22Rv1 (cell line): ENCODE data around the gene MMP24.

ENCODE experiments used
- ZFX ChIP-seq: fragments of 450-650 bp; IDR thresholded peaks from 2 replicates; pipeline ENCODE4 v1.6.1; 2017; ENCODE audit warnings: antibody characterized with exemption, borderline replicate concordance
- TF ChIP-seq, protein P1 (sequence below): fragments of 450-650 bp; IDR thresholded peaks from 2 replicates; pipeline ENCODE4 v1.5.1; 2017; ENCODE audit warnings: mild to moderate bottlenecking

- TF ChIP-seq, protein P1, sequence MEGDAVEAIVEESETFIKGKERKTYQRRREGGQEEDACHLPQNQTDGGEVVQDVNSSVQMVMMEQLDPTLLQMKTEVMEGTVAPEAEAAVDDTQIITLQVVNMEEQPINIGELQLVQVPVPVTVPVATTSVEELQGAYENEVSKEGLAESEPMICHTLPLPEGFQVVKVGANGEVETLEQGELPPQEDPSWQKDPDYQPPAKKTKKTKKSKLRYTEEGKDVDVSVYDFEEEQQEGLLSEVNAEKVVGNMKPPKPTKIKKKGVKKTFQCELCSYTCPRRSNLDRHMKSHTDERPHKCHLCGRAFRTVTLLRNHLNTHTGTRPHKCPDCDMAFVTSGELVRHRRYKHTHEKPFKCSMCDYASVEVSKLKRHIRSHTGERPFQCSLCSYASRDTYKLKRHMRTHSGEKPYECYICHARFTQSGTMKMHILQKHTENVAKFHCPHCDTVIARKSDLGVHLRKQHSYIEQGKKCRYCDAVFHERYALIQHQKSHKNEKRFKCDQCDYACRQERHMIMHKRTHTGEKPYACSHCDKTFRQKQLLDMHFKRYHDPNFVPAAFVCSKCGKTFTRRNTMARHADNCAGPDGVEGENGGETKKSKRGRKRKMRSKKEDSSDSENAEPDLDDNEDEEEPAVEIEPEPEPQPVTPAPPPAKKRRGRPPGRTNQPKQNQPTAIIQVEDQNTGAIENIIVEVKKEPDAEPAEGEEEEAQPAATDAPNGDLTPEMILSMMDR: no peak
- TF ChIP-seq ZFX: no peak
These were observed 76.9 kb downstream of the MMP24 start for GRCh38 chr20:35303382-35303734.
